A673 (cell line): ENCODE measurements around the gene VWA8.

Source experiments
- EZH2 ChIP-seq: fragments of 200-600 bp; sonication (generic); IDR thresholded peaks from 2 replicates; pipeline ENCODE4 v1.6.1; 2017; ENCODE audit warnings: borderline replicate concordance, low read depth, mild to moderate bottlenecking, mixed read lengths, antibody characterized with exemption, low read length; ENCODE audit not compliant: poor library complexity, severe bottlenecking
- TF ChIP-seq, protein P1 (sequence below): fragments of 300-800, 200-600 bp; sonication (generic); conservative IDR thresholded peaks from 2 replicates; pipeline ENCODE4 v1.5.1; 2017; ENCODE audit warnings: low read depth, mild to moderate bottlenecking, antibody characterized with exemption, low read length, moderate library complexity, mixed read lengths

DNA sequence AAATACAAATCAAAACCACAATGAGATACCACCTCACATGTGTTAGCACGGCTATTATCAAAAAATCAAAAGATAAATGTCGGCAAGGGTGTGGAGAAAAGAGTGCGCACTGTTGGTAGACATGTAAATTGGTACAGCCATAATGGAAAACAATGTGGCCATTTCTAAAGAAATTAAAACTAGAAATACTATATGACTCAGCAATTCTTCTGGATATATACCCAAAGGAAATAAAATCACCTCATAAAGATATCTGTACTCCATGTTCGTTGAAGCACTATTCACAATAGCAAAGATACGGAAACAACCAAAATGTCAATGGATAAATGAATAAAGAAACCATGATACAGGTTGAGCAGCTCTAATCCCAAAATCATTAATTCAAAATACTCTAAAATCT, 30.8 kb downstream of the VWA8 start:
- TF ChIP-seq, protein P1, sequence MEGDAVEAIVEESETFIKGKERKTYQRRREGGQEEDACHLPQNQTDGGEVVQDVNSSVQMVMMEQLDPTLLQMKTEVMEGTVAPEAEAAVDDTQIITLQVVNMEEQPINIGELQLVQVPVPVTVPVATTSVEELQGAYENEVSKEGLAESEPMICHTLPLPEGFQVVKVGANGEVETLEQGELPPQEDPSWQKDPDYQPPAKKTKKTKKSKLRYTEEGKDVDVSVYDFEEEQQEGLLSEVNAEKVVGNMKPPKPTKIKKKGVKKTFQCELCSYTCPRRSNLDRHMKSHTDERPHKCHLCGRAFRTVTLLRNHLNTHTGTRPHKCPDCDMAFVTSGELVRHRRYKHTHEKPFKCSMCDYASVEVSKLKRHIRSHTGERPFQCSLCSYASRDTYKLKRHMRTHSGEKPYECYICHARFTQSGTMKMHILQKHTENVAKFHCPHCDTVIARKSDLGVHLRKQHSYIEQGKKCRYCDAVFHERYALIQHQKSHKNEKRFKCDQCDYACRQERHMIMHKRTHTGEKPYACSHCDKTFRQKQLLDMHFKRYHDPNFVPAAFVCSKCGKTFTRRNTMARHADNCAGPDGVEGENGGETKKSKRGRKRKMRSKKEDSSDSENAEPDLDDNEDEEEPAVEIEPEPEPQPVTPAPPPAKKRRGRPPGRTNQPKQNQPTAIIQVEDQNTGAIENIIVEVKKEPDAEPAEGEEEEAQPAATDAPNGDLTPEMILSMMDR, result no peak
- no peak for TF ChIP-seq EZH2
